K562 (cell line): ENCODE data around the gene TGFB2. TPM values are rescaled to one million over a fixed set of nuclear protein-coding genes. Genes with fewer than 3 reads are reported as not detected.

Experiments
- polyA plus RNA-seq, 8 experiments: library from polyadenylated mRNA; depleted of rRNA in 4 of 8; stranded (reverse) in 5 of 8; unstranded in 3 of 8; fragments of >200 nt; fragmentation: Nextera tagmentation in 2 of 8; fragmentation: Illumina TruSeq in 1 of 8; extraction: Ambion mirVana in 2 of 8; extraction: Trizol in 1 of 8; gene quantifications; 2 replicates each; pipeline versions ENCODE4 v1.2.1 to v1.2.3, GENCODE V29; 2011 to 2014; ENCODE audit warnings: inconsistent platforms in 1 of 8, missing spikeins in 1 of 8
- small RNA-seq: library from RNA; depleted of rRNA; stranded (forward); fragments of <200 nt; gene quantifications from one replicate; pipeline ENCODE3, GENCODE V24; 2014
- total RNA-seq, 7 experiments: library from RNA; depleted of rRNA in 6 of 7; stranded (reverse); fragments of >200 nt in 6 of 7; fragmentation: Illumina TruSeq in 2 of 7; extraction: Trizol in 2 of 7; gene quantifications; 2 replicates each; pipeline versions ENCODE4 v1.2.1 to v1.2.3, GENCODE V29; 2011 to 2021; ENCODE audit warnings: low replicate concordance in 1 of 7

Gene TGFB2
- total and polyA plus RNA-seq, 9 of the 15 experiments (the other 6 are each of a cell fraction or from before 2014, with no cell fraction given), result 0.03 to 0.41 (median 0.11) TPM; not detected in 3

Small RNA genes lying within 50 kb of the gene (small RNA-seq; reads per million reads assigned to genes)
- not detected for gene AC096638.1

Other genes starting within 250 kb of the TGFB2 start
- 14.8 and 17.5 TPM in 2 replicates for gene RRP15, start 60.0 kb upstream of the TGFB2 start, total RNA-seq (2014; rRNA removed)
- gene RRP15, start 60.0 kb upstream of the TGFB2 start, total RNA-seq (2014; rRNA removed; fragmentation: Illumina TruSeq; extraction: Trizol), result 58.1 and 72.6 TPM in 2 replicates
- gene RRP15, start 60.0 kb upstream of the TGFB2 start, total RNA-seq (2015; rRNA removed; fragmentation: Illumina TruSeq; extraction: Trizol), result 35.8 and 36.9 TPM in 2 replicates
- 42.1 and 42.9 TPM in 2 replicates for gene RRP15, start 60.0 kb upstream of the TGFB2 start, total RNA-seq (2021)
- gene RRP15, start 60.0 kb upstream of the TGFB2 start, polyA plus RNA-seq (2011; rRNA removed), result 6.5 and 9.5 TPM in 2 replicates
- gene RRP15, start 60.0 kb upstream of the TGFB2 start, polyA plus RNA-seq (2014; fragmentation: Illumina TruSeq; extraction: Trizol), result 16.0 and 20.1 TPM in 2 replicates
- gene RRP15, start 60.0 kb upstream of the TGFB2 start, polyA plus RNA-seq (2014; fragmentation: Nextera tagmentation; extraction: Ambion mirVana), result 10 to 100 TPM; 29.3 to 54.8 TPM
- 9.2 and 12.5 TPM in 2 replicates for gene RRP15, start 60.0 kb upstream of the TGFB2 start, polyA plus RNA-seq (2014; rRNA removed)